HG02798 (cell line): ENCODE measurements around the gene GRIK4.

ENCODE experiments used
- ATAC-seq: cut with Tn5 transposase; IDR thresholded peaks from one replicate; pipeline ENCODE4 v1.9.1; 2021; ENCODE audit warnings: mild to moderate bottlenecking; ENCODE audit not compliant: unreplicated experiment, poor library complexity

Gene GRIK4

GRCh38 chr11:120816711-120817110 lies 305.2 kb downstream of the GRIK4 start:
- ATAC-seq: no peak

DNA sequence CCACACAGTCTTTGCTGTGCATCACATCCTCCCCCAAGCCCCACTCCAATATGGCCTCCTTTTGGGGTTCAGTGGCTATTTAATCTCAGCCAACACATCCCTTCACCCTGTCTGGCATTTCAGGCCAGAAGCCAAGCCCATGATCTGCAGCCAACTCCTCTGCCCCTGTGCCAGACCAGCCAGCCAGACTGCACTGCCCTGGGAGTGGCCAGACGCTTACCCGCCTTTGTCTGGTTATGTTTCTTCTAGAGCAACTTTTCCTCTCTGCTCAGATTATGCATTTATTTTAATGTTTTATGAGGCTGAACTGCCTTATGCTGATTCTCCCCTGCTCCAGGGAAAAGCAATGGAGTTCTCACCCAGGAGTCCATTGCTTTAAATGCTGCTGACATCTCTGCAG lies 305.6 kb downstream of the GRIK4 start:
- ATAC-seq: no peak

GRCh38 chr11:120818097-120818496 lies 306.5 kb downstream of the GRIK4 start:
- ATAC-seq: no peak

- no peak for ATAC-seq
Observed at GRCh38 chr11:120819003-120819402, 307.5 kb downstream of the GRIK4 start.

GRCh38 chr11:120819437-120820365 lies 308.2 kb downstream of the GRIK4 start:
- no peak for ATAC-seq

DNA sequence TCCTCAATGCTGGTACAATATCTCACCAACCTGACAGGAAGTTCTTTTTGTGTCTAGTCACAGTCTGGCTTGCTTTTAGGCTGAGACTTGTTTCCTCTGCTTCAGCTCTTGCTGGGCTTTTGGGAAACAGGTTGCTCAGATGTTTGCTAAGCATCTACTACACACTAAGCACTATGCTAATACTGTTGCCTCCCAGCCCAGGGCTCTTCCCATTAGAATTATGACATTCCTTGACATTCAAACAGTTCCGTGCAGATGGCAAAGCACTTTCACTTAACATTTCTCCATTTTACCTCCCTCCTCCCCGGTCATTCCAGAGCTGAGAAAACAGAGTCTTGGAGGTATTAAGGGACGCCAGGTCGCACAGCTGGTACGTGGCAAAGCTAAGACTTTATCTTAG lies 311.6 kb downstream of the GRIK4 start:
- ATAC-seq: no peak

DNA sequence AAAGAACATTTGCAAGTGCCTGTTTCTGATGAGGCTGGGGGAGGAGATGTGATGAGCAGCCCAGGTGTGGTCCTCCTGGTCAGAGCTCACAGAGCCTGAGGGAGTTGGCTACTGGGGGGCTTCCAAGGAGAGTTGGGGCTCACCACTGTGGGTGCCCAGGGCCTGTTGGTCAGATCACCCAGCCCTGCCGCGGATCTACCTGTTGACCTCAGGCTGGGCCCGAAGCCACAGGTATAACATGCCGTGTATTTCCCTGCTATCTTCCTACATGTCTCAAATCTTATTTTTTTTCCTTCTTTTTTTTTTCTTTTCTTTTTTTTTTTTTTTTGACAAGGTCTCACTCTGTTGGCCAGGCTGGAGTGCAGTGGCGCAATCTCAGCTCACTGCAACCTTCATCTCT lies 312.7 kb downstream of the GRIK4 start:
- ATAC-seq: no peak

- ATAC-seq: no peak
Observed at GRCh38 chr11:120827198-120827597, 315.6 kb downstream of the GRIK4 start.

DNA sequence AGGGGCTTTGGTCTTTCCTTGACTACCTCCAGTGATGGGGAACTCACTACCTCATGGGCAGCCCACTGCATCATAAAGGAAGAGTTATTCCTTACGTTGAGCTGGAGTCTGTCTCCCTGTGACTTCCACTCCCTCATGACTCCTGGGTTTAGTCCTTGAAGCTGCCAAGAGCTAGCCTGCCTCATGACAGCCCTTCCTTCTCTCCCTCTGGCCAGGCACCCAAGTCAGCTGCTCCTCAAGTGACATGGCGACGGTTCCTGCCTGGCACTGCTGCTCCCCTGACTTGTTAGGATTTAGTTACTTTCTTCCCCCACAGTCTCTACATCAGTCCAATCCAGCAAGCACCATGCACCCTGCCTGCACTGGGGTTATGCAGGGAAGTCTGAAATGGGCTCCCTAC lies 316.3 kb downstream of the GRIK4 start:
- ATAC-seq: no peak

- no peak for ATAC-seq
Observed at GRCh38 chr11:120828847-120829246, 317.3 kb downstream of the GRIK4 start.

GRCh38 chr11:120830085-120830620 lies 318.6 kb downstream of the GRIK4 start:
- no peak for ATAC-seq

DNA sequence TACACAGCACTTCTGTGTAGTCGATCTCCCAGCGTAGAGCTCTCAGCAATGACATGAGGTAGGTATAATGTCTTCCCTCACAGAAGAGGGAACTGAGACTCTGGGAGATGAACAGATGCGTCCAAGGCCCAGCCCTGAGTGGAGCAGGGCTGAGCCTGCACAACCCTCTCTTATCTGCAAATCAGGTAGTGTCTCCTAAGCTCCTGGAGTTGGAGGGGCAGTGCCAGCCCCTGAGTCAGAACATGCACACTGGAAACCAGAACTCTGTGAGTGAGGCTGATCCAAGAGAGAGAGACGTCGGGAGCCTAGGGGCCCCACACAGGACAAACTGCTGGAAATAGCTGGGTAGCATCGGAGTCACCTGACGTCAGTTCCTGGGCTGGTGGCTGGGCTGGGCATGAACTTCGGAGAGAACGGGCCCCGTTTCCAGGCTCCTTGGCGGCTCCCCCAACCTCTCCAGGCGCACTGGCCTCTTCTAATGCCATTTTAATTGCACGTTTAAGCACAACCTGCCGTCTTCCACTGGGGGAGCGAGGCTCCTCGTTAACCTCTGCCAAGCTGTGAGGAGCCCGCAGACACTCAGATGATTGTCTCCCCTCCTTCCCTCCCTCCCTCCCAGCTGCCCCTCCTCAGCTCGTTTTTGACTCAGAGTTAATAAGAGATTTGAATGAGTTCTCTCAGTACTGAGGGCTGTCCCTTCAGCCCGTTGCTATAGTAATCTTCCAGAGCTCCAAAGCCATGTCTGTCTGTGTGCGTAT lies 321.1 kb downstream of the GRIK4 start:
- no peak for ATAC-seq

DNA sequence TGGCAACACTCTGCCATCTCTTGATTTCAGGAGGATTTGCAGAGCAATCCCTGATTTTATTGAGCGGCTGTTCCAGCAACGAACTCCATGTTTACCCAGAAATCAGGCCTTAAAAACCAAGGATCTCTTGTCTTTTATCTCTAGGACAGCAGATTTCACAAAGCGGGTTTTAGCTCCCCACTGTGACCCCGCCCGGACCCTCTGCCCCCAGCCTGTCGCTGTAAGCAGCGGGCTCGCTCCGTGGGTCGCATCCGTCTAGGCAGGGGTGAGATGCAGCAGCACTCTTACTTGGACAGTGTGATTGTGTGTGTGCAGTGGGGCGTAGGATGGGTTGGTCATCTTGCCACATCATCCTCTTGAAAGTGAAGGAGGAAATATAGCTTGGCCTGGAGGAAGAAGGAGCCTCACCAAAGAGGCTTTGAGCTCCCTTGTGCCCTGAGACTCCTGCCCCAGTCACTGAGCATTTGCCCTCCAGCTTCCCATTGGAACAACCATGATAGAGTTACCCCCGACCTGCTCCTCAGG lies 323.2 kb downstream of the GRIK4 start:
- ATAC-seq: no peak

GRCh38 chr11:120835601-120836228 lies 324.2 kb downstream of the GRIK4 start:
- ATAC-seq: peak; percentile 94

DNA sequence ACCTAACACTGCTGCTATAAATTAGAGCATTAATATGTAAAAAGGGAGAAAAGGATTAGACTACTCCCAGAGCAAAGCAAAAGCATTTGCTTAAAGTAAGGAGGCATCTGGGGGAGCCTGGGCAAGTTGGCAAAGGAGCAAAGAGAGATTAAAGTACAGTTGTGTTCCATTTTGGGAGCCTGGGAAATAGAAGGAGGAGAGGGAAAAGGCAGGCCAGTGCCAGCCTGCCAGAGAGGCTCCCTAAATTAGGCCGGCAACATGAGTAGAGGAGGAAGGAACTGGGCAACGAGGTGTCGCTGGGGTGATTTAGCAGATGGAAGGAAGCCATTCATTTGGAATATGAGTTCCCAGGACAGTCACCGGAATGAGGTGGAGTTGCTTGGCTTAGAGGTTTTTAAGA lies 326.1 kb downstream of the GRIK4 start:
- ATAC-seq: no peak

- ATAC-seq: no peak
Observed at GRCh38 chr11:120839201-120839600, 327.7 kb downstream of the GRIK4 start.

- ATAC-seq: no peak
Observed at GRCh38 chr11:120839846-120840402, 328.4 kb downstream of the GRIK4 start.

GRCh38 chr11:120840661-120841060 lies 329.1 kb downstream of the GRIK4 start:
- no peak for ATAC-seq

- ATAC-seq: no peak
Observed at GRCh38 chr11:120841074-120841473, 329.5 kb downstream of the GRIK4 start.

DNA sequence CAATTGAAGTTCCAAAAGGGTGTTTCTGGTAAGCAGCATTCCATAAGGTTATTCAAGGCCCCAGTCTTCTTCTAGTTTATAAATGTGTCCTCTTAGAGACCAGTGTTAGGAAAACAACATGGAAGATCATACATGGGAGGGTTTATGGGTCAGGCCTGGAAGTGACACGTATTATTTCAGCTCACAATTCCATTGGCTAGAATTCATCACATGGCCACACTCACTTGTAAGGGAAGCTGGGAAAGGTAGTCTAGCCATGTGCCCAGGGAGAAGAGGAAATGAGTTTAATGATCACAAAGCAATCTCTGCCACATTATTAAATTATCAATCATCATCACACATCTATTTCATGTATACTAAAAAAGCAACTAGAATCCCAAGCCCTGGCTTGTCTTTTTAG lies 330.6 kb downstream of the GRIK4 start:
- no peak for ATAC-seq
